Hematopoietic multipotent progenitor cell treated with erythropoietin and hydrocortisone succinate and interleukin-3 and kit ligand, for 8 days (in vitro differentiated cells): ENCODE data around the gene BTBD19.
"Not testable (repeated sequence)": the region's sequence is repeated elsewhere in the genome, so short reads cannot be mapped to it uniquely, and the experiment has no call there.

Experiments
- DNase-seq: peaks from one replicate; pipeline ENCODE4 v3.0.0-alpha.2; 2015

Gene BTBD19

GRCh38 chr1:44829506-44830384, 21.4 kb downstream of the BTBD19 start:
- no peak for DNase-seq

GRCh38 chr1:44830900-44831304, 22.6 kb downstream of the BTBD19 start:
- DNase-seq = peak; percentile 98

GRCh38 chr1:44831516-44831915, 23.2 kb downstream of the BTBD19 start:
- DNase-seq = peak; percentile 82

GRCh38 chr1:44832056-44832705, 23.9 kb downstream of the BTBD19 start:
- peak; percentile 80 for DNase-seq

GRCh38 chr1:44834328-44834727, 26.0 kb downstream of the BTBD19 start:
- DNase-seq = peak; percentile 49

- DNase-seq = peak; percentile 88
Observed at GRCh38 chr1:44835738-44836675, 27.7 kb downstream of the BTBD19 start.

GRCh38 chr1:44838294-44838693, 30.0 kb downstream of the BTBD19 start:
- not testable (repeated sequence) for DNase-seq

- DNase-seq = no peak
Observed at GRCh38 chr1:44839576-44839975, 31.3 kb downstream of the BTBD19 start.

GRCh38 chr1:44842486-44842861, 34.2 kb downstream of the BTBD19 start:
- DNase-seq = no peak

GRCh38 chr1:44842862-44843655, 34.7 kb downstream of the BTBD19 start, which contains the start of gene PTCH2:
TSS of gene PTCH2 (minus strand) at chr1:44843253. CDS start at chr1:44842932, 321 bp downstream.
- peak; percentile 44 for DNase-seq

GRCh38 chr1:44846985-44847384, 38.7 kb downstream of the BTBD19 start:
- DNase-seq = no peak

GRCh38 chr1:44847845-44848244, 39.5 kb downstream of the BTBD19 start:
- DNase-seq = no peak

GRCh38 chr1:44848456-44849181, 40.3 kb downstream of the BTBD19 start:
- no peak for DNase-seq

GRCh38 chr1:44849575-44850132, 41.3 kb downstream of the BTBD19 start:
- no peak for DNase-seq

GRCh38 chr1:44851308-44851707, 43.0 kb downstream of the BTBD19 start:
- DNase-seq = no peak

GRCh38 chr1:44853201-44853600, 44.9 kb downstream of the BTBD19 start:
- DNase-seq = no peak

GRCh38 chr1:44854970-44855369, 46.6 kb downstream of the BTBD19 start:
- DNase-seq = no peak

GRCh38 chr1:44855742-44856141, 47.4 kb downstream of the BTBD19 start:
- no peak for DNase-seq

- DNase-seq = no peak
Observed at GRCh38 chr1:44857446-44857845, 49.1 kb downstream of the BTBD19 start.

- no peak for DNase-seq
Observed at GRCh38 chr1:44860331-44860730, 52.0 kb downstream of the BTBD19 start.

GRCh38 chr1:44860891-44861425, 52.6 kb downstream of the BTBD19 start:
- no peak for DNase-seq
